Heart left ventricle (tissue), 16 donors: ENCODE results near the gene LNP1. TPM values are rescaled to one million over a fixed set of nuclear protein-coding genes. Genes with fewer than 3 reads are reported as not detected.
A peak's percentile ranks its signal among the peaks of the same experiment; 100 is the strongest.

Experiments
- ATAC-seq, 4 donors: fragments of 200-7000 bp; cut with Tn5 transposase; one replicate each; pipeline ENCODE4 v1.9.1; 2020 to 2022; ENCODE audit warnings: moderate library complexity in 4 of 4, mild to moderate bottlenecking in 3 of 4, moderate number of reproducible peaks in 1 of 4
- DNase-seq, 5 donors: peaks; one replicate each; pipeline ENCODE4 v3.0.0-alpha.2; 2020
- H3K27ac ChIP-seq, 12 donors: fragments of 200-600 bp; sonication (generic) in 4 of 12; one replicate each; pipeline versions ENCODE4 v1.5.0 to v1.8.0; 2016 to 2022; ENCODE audit warnings: mild to moderate bottlenecking in 2 of 12
- H3K27me3 ChIP-seq, 9 donors: fragments of 200-600 bp; sonication (generic) in 2 of 9; one replicate each; pipeline versions ENCODE4 v1.5.1 to v1.8.0; 2016 to 2022; ENCODE audit warnings: mild to moderate bottlenecking in 3 of 9
- H3K36me3 ChIP-seq, 9 donors: fragments of 200-600 bp; sonication (generic) in 2 of 9; one replicate each; pipeline versions ENCODE4 v1.5.0 to v1.8.0; 2018 to 2022; ENCODE audit warnings: mild to moderate bottlenecking in 2 of 9
- H3K4me1 ChIP-seq, 12 donors: fragments of 200-600 bp; sonication (generic) in 4 of 12; one replicate each; pipeline versions ENCODE4 v1.5.0 to v1.8.0; 2016 to 2022; ENCODE audit warnings: mild to moderate bottlenecking in 3 of 12
- H3K4me3 ChIP-seq, 12 donors: fragments of 200-600 bp; sonication (generic) in 4 of 12; one replicate each; pipeline versions ENCODE4 v1.5.0 to v1.8.0; 2017 to 2022; ENCODE audit warnings: mild to moderate bottlenecking in 9 of 12, moderate library complexity in 4 of 12
- H3K9me3 ChIP-seq, 12 donors: fragments of 200-600 bp; sonication (generic) in 4 of 12; one replicate each; pipeline versions ENCODE4 v1.5.0 to v1.8.0; 2016 to 2022; ENCODE audit warnings: mild to moderate bottlenecking in 1 of 12
- POLR2A ChIP-seq, 2 donors: fragments of 450-650 bp; IDR thresholded peaks; one replicate each; pipeline ENCODE4 v1.6.1; 2017; ENCODE audit warnings: antibody characterized with exemption in 2 of 2, mild to moderate bottlenecking in 2 of 2, moderate library complexity in 2 of 2
- WGBS, 4 donors: extraction: QIAGEN DNeasy Blood & Tissue Kit in 2 of 4; methylation state at CpG; one replicate each; pipeline versions ENCODE4 v1.1.5 to v1.1.7; 2013 to 2018; 5-methylcytosine and 5-hydroxymethylcytosine counted together
- intact Hi-C, 10 donors: fragments of 100-400 bp; cut with DNase I; formaldehyde crosslinking; loops; one replicate each; pipeline versions ENCODE4 v1.11.1 to v1.14.2; 2022
- polyA plus RNA-seq, 2 donors: library from polyadenylated mRNA; stranded (reverse); fragments of 200-250 nt; gene quantifications; one replicate each; pipeline ENCODE4 v1.2.3, GENCODE V29; 2013
- total RNA-seq, 9 donors: library from RNA; depleted of rRNA in 2 of 9; stranded (reverse); fragments of >200 nt in 2 of 9; fragmentation: NEBNext Ultra II Directional in 3 of 9; extraction: Animal tissue kit (Norgen Biotek cat#: 25700) in 3 of 9; gene quantifications; one replicate each; pipeline versions ENCODE4 v1.1.0 to v1.2.4, GENCODE V29; 2016 to 2023
- TF ChIP-seq, protein P1 (sequence below), 12 donors: fragments of 200-600 bp; sonication (generic) in 4 of 12; IDR thresholded peaks; one replicate each; pipeline versions ENCODE4 v1.5.0 to v1.8.0; 2018 to 2022; ENCODE audit warnings: antibody characterized with exemption in 12 of 12, mild to moderate bottlenecking in 5 of 12
- donor health status: ischemic (EF 13 %, LVEDD 7.1; RV severe dilation, severe dysfunction).
- donor health status: healthy with polysubstance abuse.
- donor health status: DM: no; HTN: yes; CAD: no.
- donor health status: DM: no; HTN: no; CAD: no.
- donor health status: ischemic (EF 25% LVEDD 6.9; RV normal size, moderate dysfunction).
- donor health status: ischemic (EF 25% LVEDD 5.7; RV mildly dilated, moderate dysfunction).
- donor health status: healthy.
- donor health status: DM: yes; HTN: yes; CAD: no.
- donor health status: ischemic (EF 35%, LVEDD 5.7; RV mildly dilated, moderate dysfunction).
- donor health status: nonischemic (EF 11% LVEDD 7.7; RV severe dilation, severe dysfunction).
- donor health status: DM: yes; HTN: yes; CAD: no.
- donor health status: PGD.
- donor health status: ischemic (EF 29% LVEDD 5.4; RV normal size, mild dysfunction).
- donor health status: nonischemic (EF 23%, LVEDD 6.1; RV moderate dilation, normal function).

LNP1 gene
- total and polyA plus RNA-seq, 11 donors = 1.4 to 5.9 (median 3.5) TPM

DNA sequence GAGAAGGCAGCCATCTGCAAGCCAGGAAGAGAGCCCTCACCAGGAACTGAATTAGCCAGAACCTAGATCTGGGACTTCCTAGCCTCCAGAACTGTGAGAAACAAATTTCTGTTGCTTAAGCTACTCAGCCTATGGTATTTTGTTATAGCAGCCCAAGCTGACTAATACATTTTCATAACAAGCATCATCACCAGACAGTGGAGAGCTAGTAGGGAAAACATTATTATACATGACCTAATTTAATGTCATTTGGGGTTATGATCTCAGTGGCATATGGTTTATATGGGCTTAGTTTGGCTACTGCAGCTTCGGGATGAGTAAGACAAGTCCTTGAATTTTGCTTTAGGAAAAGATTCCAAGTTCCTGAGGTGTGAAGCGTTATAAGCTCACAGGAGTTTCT lies 35.6 kb downstream of the LNP1 start:
- WGBS, 4 donors = 91 to 99% (median 94%) methylated on average over 2 of the region's 2 CpGs
- intact Hi-C loops = no loop called here
- peaks cover 0 to 8% (median 0%) of the 10 kb centered on the region in 12 donors for H3K4me1 ChIP-seq
- ATAC-seq (no peak), DNase-seq (no peak)
- peaks cover 0 to 10% (median 0%) of the 10 kb centered on the region in 12 donors for H3K9me3 ChIP-seq
- no peaks in the 10 kb centered on the region for H3K27me3 ChIP-seq
- H3K4me3 ChIP-seq = no peak overlapping the region
- no peak for TF ChIP-seq POLR2A (IDR thresholded peaks at IDR 0.05)
- TF ChIP-seq, protein P1, sequence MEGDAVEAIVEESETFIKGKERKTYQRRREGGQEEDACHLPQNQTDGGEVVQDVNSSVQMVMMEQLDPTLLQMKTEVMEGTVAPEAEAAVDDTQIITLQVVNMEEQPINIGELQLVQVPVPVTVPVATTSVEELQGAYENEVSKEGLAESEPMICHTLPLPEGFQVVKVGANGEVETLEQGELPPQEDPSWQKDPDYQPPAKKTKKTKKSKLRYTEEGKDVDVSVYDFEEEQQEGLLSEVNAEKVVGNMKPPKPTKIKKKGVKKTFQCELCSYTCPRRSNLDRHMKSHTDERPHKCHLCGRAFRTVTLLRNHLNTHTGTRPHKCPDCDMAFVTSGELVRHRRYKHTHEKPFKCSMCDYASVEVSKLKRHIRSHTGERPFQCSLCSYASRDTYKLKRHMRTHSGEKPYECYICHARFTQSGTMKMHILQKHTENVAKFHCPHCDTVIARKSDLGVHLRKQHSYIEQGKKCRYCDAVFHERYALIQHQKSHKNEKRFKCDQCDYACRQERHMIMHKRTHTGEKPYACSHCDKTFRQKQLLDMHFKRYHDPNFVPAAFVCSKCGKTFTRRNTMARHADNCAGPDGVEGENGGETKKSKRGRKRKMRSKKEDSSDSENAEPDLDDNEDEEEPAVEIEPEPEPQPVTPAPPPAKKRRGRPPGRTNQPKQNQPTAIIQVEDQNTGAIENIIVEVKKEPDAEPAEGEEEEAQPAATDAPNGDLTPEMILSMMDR (IDR thresholded peaks at IDR 0.05) = no peak
- no peak overlapping the region for H3K27ac ChIP-seq
- no peaks in the 10 kb centered on the region for H3K36me3 ChIP-seq

- 94 to 96% (median 95%) methylated on average over 3 of the region's 3 CpGs for WGBS, 4 donors
- Histone ChIP-seq H3K4me1 (peaks cover 0 to 8% (median 0%) of the 10 kb centered on the region in 12 donors), H3K36me3 (no peaks in the 10 kb centered on the region), H3K4me3 (no peak overlapping the region), H3K27ac (no peak overlapping the region), H3K27me3 (no peaks in the 10 kb centered on the region), H3K9me3 (peaks cover 0 to 10% (median 0%) of the 10 kb centered on the region in 12 donors)
- intact Hi-C loops = no loop called here
- ATAC-seq (no peak), DNase-seq (no peak)
- TF ChIP-seq, protein P1 (IDR thresholded peaks at IDR 0.05) = no peak
- TF ChIP-seq POLR2A (IDR thresholded peaks at IDR 0.05) = no peak
These were observed 36.6 kb downstream of the LNP1 start for GRCh38 chr3:100437721-100438622.

- peaks cover 0 to 8% (median 0%) of the 10 kb centered on the region in 12 donors for H3K4me1 ChIP-seq
- no peaks in the 10 kb centered on the region for H3K27me3 ChIP-seq
- no peaks in the 10 kb centered on the region for H3K36me3 ChIP-seq
- DNase-seq (no peak), ATAC-seq (peak in 1 of 4 donors; percentile 27)
- TF ChIP-seq, protein P1 (IDR thresholded peaks at IDR 0.05) = no peak
- TF ChIP-seq POLR2A (IDR thresholded peaks at IDR 0.05) = no peak
- WGBS, 4 donors = 91 to 94% (median 93%) methylated on average over 2 of the region's 2 CpGs
- intact Hi-C loops = no loop called here
- H3K4me3 ChIP-seq = no peak overlapping the region
- H3K27ac ChIP-seq = no peak overlapping the region
- peaks cover 0 to 10% (median 0%) of the 10 kb centered on the region in 12 donors for H3K9me3 ChIP-seq
These were observed 37.3 kb downstream of the LNP1 start for GRCh38 chr3:100438623-100438974.

- intact Hi-C loops = no loop called here
- ATAC-seq (no peak), DNase-seq (no peak)
- Histone ChIP-seq H3K36me3 (no peaks in the 10 kb centered on the region), H3K4me3 (no peak overlapping the region), H3K27me3 (no peaks in the 10 kb centered on the region), H3K4me1 (peaks cover 0 to 8% (median 0%) of the 10 kb centered on the region in 12 donors), H3K9me3 (peaks cover 0 to 6% (median 0%) of the 10 kb centered on the region in 12 donors), H3K27ac (no peak overlapping the region)
- 88 to 95% (median 94%) methylated on average over 3 of the region's 3 CpGs for WGBS, 4 donors
- TF ChIP-seq, protein P1 (IDR thresholded peaks at IDR 0.05) = no peak
- TF ChIP-seq POLR2A (IDR thresholded peaks at IDR 0.05) = no peak
These were observed 39.6 kb downstream of the LNP1 start for GRCh38 chr3:100440895-100441294.
